ENCODE results near the gene VPREB3.

Gene VPREB3

DNA sequence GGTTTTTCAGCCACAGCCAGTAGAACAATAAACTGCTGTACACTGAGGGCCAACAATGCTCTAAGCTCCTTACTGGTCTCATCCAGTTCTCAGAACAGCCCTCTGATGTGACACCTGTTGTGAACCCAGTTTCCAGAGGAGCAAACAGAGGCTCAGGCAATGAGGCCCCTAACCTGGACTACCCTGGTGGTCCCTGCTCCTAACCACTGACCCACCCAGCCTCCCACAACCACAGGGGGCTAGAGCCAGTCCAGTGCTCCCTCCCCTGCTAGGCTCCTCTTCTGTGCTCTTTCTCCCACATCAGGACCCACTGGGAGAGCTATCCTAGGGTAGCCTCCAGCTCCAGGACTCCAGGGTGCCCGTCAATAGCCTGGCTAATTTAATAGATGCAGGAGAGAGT is 28.5 kb upstream of the VPREB3 start:
- DNase-seq (ENCODE audit: low read depth) = no peak

DNA sequence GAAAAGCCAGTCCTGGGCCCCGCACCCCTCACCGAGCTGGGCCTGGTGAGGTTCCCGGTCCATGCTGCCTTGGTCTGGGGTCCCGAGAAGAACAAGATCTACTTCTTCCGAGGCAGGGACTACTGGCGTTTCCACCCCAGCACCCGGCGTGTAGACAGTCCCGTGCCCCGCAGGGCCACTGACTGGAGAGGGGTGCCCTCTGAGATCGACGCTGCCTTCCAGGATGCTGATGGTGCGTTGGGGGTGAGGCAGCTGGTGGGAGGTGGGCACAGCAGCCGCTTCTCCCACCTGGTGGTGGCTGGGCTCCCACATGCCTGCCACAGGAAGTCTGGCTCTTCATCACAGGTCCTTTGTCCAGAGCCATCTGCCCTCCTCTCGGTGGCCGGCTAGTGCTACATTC is 28.0 kb upstream of the VPREB3 start:
- DNase-seq (ENCODE audit: low read depth) = no peak

DNA sequence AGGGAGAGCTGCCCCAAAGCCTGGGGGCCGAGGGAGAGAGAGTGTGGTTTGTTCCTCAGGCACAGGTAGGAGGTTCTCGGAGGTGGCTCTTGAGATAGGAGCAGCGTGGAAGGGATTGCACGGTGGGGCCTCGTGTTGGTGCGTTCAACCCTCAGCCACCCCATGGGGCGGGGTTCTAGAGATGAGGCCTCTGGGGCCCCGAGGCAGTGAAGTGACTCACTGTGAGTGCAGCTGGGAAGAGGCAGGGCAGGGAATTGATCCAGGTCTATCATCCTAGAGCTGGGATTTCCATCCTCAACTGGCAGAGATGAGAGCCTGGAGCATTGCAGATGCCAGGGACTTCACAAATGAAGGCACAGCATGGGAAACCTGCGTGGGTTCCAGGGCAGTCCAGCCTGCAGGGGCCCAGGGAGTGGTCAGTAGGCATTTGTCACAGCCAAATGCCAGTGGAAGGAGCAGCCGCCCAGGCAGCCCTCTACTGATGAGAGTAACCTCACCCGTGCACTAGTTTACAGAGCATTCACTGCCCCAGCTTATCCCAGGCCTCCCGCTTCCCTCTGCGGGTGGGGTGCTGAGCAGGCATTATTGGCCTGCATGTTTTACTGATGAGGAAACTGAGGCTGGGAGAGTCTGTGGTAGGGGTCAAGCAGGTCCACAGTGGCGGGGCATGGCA is 27.4 kb upstream of the VPREB3 start:
- no peak for DNase-seq (ENCODE audit: low read depth)

DNA sequence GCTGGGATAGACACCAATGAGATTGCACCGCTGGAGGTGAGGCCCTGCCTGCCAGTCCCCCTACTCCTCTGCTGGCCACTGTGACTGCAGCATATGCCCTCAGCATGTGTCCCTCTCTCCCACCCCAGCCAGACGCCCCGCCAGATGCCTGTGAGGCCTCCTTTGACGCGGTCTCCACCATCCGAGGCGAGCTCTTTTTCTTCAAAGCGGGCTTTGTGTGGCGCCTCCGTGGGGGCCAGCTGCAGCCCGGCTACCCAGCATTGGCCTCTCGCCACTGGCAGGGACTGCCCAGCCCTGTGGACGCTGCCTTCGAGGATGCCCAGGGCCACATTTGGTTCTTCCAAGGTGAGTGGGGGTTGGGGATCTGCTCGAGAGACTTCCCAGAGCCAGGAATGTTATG is 26.8 kb upstream of the VPREB3 start:
- no peak for DNase-seq (ENCODE audit: low read depth)

DNA sequence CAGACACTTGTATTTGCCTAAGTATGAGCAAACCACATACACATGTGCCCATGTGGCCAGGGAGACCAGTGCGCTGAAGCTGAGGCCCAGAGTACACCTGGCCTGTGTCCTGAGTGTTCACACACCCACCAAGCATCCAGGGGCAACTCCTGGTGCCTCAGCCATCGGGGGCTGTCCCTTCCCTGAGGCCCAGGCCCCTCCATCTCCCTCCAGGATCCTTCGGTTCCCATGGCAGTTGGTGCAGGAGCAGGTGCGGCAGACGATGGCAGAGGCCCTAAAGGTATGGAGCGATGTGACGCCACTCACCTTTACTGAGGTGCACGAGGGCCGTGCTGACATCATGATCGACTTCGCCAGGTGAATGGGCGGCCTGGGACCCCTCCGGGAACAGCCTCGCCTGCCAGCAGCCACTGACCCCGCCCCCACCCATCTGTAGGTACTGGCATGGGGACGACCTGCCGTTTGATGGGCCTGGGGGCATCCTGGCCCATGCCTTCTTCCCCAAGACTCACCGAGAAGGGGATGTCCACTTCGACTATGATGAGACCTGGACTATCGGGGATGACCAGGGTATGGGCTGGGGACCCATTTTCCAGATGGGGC is 26.0 kb upstream of the VPREB3 start:
- DNase-seq (ENCODE audit: low read depth) = no peak

DNA sequence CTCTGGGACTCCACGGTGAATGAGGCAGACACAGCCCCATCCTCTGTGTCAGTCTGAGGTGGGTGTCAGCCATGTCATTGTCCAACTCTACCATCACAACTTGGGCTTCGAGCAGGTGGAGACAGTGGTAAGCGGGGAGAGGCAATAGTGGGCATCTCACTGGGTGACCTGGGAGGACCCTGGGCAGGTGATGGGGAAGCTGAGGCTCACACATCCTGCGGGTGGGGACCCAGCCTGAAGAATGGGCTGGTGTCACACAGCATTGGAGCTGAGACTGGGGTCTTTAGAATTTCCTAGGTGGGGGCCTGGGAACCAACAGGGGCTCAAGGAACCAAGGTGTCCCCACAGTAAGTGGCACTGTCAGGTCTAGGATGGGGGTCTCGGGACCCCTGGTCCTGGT is 25.5 kb upstream of the VPREB3 start:
- DNase-seq (ENCODE audit: low read depth) = no peak

DNA sequence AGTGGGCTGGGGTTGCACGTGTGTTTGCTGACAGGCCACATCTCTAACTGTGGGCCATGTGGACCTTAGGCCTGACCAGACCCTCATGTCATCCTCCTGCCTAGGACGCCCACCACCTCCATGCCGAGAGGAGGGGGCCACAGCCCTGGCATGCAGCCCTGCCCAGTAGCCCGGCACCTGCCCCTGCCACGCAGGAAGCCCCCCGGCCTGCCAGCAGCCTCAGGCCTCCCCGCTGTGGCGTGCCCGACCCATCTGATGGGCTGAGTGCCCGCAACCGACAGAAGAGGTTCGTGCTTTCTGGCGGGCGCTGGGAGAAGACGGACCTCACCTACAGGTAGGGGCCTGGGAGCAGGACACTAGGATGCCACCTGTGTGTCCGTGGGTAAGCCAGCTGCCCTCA is 24.9 kb upstream of the VPREB3 start:
- no peak for DNase-seq (ENCODE audit: low read depth)

DNA sequence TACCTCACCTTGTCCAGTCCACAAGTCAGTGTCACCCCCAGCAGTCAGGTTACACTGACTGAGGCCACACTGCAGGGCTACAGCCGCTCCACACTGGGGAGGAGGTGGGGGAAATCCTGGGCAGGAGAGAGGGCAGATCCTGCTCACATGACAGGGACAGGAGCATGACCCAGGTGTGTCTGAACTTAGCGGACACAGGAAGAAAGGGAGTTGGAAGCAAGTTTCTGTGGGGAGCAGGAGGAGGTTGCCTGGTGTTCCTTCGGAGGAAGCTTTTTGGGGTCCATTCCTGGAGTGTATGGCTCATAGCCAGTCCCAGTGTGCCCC is 24.3 kb upstream of the VPREB3 start:
- no peak for DNase-seq (ENCODE audit: low read depth)

DNA sequence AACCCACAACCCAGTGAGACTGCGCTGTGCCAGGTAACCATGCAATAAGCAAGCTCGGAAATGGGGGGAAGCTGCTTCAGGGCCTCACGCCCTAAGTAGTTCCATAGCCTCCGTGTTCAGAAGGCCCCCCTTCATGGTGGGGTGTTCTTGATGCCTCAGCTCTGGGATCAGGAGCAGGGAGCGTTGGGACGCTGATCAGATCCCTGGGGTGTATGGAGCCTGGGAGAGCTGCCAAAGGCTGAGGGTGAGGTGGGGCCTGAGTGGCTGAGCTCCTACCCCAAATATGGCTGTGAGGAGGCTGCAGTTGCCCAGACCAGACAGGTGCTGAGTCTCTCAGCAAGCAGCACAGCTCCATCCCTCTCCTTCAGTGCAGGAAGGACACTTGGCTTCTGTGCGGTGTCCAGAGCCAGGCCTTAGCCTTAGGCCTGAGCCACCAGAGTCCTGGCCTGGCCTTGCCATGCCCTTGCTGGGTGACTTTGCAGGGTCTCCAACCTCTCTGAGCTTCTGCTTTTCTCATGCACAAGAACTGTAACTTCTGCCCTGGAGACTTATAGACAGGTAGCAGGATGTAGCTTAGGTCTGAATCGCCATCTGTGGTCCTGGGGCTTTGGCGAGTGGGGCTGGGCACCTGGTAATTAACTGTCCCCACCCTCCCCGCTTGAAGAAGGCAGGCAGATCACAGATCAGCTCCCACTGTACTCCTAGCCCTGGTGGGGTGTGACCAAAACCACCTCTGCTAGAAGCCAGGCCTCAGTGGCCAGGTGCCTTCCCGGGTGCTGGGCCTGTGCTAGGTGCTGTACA is 23.8 kb upstream of the VPREB3 start:
- no peak for DNase-seq (ENCODE audit: low read depth)

DNA sequence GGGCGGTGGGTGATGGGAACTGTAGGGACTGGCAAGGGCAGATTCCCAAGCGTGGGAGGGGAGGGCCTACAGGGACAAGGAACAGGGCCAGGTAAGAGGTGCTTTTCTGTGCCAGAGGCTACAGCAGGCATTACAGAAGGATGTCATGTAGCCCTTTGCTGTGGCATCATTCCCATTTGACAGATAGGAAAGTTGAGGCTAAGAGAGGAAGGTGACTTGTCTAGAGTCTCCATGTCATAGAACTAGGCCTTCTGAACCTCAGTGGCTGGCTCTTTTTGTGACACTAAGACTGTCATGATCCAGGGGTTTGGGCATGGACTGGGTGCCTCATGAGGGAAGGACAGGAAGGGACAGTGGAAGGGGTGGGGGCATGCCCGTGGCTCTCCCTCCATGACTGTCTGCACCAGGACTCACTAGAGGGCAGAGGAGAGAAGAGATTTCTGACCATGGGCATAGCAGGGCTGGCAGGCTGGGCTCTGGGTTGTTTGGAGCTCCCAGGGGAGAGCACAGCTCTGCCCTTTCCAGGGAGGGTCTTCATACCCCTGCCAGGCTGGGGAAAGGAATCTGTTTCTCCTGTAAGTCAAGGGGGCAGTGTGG is 21.7 kb upstream of the VPREB3 start:
- DNase-seq (ENCODE audit: low read depth) = no peak

DNA sequence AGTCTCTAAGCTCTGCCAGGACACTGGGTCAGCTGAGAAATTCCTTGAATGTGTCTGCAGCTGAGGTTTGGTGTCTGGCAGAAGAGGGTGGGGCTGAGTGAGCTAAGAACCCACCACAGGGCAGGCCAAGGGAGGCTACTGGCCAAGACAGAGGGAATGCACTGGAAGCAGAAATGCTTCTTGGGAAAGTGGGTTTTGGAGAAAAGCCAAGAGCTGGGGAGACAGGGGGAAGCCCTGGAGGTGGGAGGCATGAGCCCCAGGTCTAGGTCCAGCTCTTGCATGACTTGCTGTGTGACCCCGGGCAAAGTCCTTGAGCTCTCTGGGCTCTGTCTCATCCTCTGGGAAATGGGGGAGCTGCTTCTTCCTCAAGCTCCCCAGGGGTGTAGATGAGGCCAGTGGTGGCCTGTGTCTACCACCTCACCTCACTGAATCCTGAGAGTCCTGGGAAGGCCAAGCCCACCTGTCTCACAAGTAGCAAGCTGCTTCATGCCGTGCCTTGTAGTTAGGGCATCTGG is 20.8 kb upstream of the VPREB3 start:
- no peak for DNase-seq (ENCODE audit: low read depth)

DNA sequence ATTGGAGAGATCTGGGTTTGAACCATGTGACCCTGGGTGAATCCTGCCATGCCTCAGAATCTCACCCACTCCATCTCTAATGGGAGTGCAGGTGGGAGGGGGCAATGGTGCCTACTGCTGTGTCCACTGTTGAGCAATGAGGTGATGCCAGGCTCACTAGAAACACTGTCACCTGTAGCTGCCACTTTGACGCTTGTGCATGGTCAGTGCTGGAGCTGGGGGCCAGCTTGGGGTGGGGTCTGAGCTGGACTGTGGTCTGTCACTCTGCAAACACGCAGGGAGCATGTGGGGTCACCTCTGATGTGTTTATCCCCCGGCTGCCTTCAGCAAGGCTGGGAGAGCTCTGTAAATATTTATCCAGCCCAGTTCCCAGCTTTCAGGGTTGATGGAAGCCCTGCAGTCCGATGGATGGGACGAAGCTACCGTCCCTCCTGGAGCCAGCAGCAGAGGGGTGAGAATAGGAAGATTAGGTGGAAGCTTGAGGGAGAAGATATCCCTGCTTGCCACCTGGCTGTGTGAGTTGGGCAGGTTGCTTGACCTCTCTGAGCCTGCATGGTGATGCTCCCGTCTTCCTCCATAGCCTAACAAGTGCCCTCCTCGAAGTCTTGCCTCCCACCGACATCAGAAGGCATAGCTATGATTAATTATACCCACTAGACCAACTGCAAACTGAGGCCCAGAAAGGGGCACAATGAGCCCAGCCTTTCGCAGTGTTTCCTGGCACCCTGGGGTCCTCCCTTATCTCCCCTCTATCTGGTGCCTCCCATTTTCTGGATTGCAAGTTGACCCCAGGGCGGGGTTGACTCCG is 20.1 kb upstream of the VPREB3 start:
- DNase-seq (ENCODE audit: low read depth) = no peak

DNA sequence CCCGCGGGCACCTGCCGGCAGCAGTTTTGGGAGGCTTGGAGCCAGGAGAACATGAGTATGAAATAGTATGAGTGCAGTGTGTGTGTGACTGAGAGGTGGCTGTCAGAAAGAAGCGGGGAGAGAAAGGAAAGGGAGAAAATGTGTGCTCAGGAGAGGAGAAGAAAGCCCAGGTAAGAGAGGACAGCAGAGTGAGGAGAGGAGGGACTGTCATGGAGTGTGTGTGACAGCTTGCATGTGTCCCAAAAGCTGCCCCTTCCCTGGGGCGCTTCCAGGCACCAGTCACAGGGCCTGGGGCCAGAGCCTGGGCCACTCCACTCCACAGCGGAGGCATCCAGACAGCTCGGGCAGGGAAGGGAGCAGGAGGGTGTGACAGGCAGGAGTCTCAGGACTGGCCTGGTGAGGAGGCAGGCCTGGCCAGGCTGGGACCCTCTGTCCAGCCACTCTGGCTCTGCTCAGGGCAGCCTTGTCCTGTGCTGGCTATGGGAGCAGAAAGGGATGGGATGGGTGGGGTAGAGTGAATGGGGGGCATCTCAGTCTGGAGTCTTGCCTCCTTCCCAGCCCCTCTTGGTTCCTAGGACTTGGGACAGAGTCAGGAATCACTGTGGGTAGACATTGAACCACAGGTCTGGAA is 19.4 kb upstream of the VPREB3 start:
- DNase-seq (ENCODE audit: low read depth) = no peak

DNA sequence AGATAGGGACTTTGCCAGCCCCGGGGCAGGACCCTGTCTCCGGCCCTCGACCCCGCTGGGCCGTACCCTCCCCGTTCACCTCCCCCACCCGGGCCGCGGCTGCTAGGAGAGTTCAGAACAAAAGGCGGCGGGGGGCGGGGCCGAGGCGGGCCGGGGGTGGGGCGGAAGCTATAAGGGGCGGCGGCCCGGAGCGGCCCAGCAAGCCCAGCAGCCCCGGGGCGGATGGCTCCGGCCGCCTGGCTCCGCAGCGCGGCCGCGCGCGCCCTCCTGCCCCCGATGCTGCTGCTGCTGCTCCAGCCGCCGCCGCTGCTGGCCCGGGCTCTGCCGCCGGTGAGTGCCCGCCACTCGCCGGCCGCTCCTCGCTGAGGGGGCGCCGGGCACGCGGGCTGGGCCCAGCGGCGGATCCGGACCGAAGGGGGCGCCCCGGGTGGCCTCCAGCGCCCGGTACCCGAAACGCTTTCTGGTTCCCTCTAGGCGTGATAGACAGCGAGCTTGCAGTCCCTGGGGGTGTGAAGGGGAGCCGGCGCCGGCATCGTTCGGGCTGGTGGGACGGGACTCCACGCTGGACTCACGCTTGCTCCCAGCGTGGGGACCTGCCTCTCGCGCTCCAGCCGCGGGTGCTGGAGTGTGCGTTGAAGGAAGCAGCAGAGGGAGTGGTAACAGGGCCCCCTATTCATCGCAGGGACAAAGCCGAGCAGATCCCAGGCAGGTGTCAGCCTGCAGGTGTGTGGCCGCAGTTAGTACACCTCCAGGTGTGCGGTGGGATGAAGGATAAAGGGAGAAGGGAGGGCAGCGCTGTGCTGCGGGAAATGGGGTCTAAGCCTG is 18.6 kb upstream of the VPREB3 start, which contains the start of gene MMP11:
Gene MMP11, plus strand, starts transcription at position 201 of the 825 bp plus-strand sequence. Its CDS starts 22 bp downstream, at position 223.
- DNase-seq (ENCODE audit: low read depth) = peak; percentile 38

DNA sequence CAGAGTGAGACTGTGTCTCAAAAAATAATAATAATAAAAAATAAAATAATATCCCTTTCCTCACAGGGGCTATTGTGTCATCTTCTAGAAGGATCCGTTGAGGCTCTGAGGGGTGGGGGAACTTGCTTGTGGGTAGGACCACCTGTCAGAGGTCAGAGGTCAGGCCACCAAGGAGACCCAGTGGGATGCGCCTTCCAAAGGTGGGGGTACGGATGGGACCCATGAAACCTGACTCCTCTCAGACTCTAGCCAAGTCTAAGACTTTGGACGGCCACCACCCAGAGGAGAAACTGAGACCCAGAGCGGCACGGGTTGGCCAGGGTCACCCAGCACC is 18.1 kb upstream of the VPREB3 start:
- no peak for DNase-seq (ENCODE audit: low read depth)

DNA sequence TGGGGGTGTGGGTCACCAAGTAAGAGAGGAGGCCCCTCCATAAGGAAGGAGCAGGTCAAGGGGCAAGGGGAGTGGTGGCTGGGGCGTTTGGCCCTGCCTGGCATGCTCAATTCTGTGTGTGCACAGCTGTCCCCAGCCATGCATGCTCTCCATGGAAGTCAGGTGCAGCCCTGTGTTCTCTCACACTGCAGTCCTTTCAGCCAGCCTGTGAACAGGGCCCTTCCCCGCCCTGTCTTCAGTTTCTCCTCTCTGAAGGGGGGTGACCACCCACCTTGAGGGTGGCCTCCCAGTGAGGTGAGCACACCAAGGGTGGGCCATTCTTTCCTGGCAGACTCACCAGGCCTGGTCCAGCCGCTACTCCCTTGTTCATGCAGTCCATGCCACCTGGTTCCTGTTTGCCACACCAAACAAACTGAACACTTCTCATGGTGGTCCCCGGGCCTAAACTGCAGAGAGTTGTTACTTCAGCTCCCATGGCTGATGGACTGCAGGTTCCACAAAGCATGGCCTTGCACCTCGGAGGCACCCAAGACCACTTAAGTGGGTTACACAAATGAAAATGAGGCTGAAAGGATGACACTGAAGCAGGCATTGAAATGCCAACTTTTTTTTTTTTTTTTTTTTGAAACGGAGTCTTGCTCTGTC is 15.2 kb upstream of the VPREB3 start:
- no peak for DNase-seq (ENCODE audit: low read depth)

DNA sequence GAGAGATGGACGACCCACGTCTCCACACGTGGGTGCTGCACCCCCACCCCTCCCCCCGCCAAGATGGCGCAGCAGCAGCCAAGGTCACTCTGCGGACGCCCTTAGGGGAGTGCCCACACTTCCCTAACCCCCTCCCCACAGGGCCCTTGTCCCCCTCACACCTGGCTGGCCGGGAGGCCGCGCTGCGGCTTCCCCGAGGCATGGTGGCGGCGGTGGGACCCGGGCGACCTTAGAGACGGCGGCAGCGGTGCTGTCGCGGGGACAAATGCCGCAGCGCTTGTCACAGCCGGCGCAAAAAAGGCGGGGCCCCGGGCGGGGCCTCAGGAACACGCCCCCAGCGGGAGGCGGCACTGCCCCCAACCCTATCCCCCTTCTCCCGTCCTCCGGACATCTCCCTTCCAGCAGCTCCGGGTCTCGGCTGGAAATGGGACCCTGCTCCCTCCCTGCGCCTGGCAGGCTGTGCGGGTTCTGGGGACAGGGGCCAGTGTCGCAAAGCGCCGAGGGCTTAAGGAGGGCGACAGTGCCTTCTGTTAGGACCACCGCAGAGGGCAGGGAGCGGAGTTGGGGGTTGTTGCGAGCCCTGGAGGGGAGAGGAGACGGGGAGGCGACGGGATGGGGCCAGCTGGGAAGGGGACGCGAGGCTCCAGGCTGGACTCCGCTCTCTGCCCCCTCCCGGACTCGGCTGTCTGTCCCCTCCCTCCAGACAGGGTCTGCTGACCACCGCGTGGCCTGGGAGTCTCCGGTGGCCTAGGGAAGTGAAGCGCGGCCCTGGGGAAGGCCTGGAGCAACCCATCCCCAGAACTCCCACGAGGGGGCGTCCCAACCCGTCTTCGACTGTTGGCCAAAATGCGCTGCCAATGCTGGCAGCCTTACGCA is 13.7 kb upstream of the VPREB3 start, which contains the start of gene CHCHD10:
Gene CHCHD10, minus strand, starts transcription at position 300 of the 876 bp plus-strand sequence. Its CDS starts 98 bp downstream, at position 202.
- DNase-seq (ENCODE audit: low read depth) = peak; percentile 81

DNA sequence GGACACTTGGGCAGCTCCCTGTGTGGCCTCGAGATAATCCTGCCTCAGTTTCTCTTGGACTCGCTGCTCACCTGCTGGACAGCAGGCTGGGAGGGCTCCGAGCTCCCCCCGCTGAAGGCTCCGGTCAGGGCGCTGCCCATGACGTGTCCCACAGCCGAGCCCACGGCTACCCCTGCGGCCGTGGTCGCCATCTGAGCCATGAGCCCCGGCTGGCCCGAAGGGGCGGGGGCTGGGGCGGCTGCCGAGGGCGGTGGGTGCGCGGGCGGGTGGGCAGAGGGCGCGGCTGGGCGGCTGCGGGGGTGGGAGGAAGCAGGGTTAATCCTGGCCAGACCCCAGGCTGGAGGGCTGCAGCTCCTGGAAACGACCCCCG is 13.1 kb upstream of the VPREB3 start:
- DNase-seq (ENCODE audit: low read depth) = no peak

All from activated T-cell treated with anti-CD3 and anti-CD28 coated beads for 48 hours (primary cell).